ENCODE results near the gene PIGT. TPM values are rescaled to one million over a fixed set of nuclear protein-coding genes. Genes with fewer than 3 reads are reported as not detected.

The PIGT gene
- total RNA-seq, 1 donor from 2014 or later, result 55.5 TPM

GRCh38 chr20:45433976-45434375 lies 18.0 kb downstream of the PIGT start:
- H3K27me3 Mint-ChIP-seq (ENCODE audit: unreplicated experiment), result no peaks in the 10 kb centered on the region

DNA sequence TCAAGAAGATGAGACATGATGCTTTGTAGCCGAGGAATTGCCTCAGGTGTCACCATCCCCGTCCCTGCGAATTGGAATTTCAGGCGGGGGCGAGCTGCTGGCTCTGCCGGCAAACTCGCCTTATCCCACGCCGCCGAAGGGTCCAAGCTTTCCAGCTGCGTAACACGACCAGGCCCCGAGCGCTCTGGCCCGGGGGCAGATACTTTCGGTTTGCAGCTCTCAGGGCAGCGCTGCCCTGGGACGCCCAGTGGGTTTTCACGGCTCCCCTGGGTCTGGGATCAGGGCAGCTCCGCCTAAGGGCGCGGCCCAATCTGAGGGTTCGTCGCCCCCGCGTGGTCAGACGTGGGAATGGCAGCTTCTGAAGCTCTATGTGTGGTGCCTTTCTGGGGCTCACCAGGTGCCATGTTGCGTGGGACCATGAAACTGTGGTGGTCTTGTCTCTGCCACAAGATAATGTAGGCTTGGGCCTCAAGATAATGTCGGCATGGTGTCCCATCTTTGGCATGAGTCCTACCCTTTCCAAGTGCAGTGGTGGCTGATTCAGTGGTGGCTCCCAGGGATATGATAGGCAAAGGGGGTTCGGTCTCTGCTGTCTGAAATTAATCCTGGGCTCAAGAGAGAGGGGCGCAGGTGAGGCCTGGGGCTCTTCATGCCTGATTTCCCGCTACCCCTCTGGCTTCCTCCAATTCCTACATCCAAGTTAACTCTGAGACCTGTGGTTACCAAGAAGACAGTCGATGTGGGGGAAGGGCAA lies 21.0 kb downstream of the PIGT start:
- Mint-ChIP-seq H3K27ac (ENCODE audit: unreplicated experiment) (no peak overlapping the region), H3K9me3 (ENCODE audit: unreplicated experiment) (peaks cover 2% of the 10 kb centered on the region), H3K36me3 (ENCODE audit: unreplicated experiment) (no peaks in the 10 kb centered on the region), H3K27me3 (ENCODE audit: unreplicated experiment) (no peaks in the 10 kb centered on the region), H3K4me3 (ENCODE audit: unreplicated experiment) (peak overlapping the region; percentile 85), H3K4me1 (ENCODE audit: low read depth, unreplicated experiment) (no peaks in the 10 kb centered on the region)
- DNase-seq, result peak; percentile 88
- TF ChIP-seq, protein P1, sequence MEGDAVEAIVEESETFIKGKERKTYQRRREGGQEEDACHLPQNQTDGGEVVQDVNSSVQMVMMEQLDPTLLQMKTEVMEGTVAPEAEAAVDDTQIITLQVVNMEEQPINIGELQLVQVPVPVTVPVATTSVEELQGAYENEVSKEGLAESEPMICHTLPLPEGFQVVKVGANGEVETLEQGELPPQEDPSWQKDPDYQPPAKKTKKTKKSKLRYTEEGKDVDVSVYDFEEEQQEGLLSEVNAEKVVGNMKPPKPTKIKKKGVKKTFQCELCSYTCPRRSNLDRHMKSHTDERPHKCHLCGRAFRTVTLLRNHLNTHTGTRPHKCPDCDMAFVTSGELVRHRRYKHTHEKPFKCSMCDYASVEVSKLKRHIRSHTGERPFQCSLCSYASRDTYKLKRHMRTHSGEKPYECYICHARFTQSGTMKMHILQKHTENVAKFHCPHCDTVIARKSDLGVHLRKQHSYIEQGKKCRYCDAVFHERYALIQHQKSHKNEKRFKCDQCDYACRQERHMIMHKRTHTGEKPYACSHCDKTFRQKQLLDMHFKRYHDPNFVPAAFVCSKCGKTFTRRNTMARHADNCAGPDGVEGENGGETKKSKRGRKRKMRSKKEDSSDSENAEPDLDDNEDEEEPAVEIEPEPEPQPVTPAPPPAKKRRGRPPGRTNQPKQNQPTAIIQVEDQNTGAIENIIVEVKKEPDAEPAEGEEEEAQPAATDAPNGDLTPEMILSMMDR (IDR thresholded peaks at IDR 0.05; ENCODE audit: partially characterized antibody, unreplicated experiment), result peak; percentile 98

More at GRCh38 chr20:45433976-45434375, 18.0 kb downstream of the PIGT start:
- Mint-ChIP-seq H3K4me1 (ENCODE audit: low read depth, unreplicated experiment) (no peaks in the 10 kb centered on the region), H3K4me3 (ENCODE audit: unreplicated experiment) (no peak overlapping the region), H3K27ac (ENCODE audit: unreplicated experiment) (no peak overlapping the region), H3K36me3 (ENCODE audit: unreplicated experiment) (no peaks in the 10 kb centered on the region), H3K9me3 (ENCODE audit: unreplicated experiment) (peaks cover 2% of the 10 kb centered on the region)
- TF ChIP-seq, protein P1 (IDR thresholded peaks at IDR 0.05; ENCODE audit: partially characterized antibody, unreplicated experiment), result no peak
- DNase-seq, result no peak

- H3K9me3 Mint-ChIP-seq (ENCODE audit: unreplicated experiment), result no peaks in the 10 kb centered on the region
- TF ChIP-seq, protein P1 (IDR thresholded peaks at IDR 0.05; ENCODE audit: partially characterized antibody, unreplicated experiment), result no peak
- H3K27ac Mint-ChIP-seq (ENCODE audit: unreplicated experiment), result no peak overlapping the region
- H3K4me3 Mint-ChIP-seq (ENCODE audit: unreplicated experiment), result no peak overlapping the region
- DNase-seq, result no peak
- peaks cover 1% of the 10 kb centered on the region for H3K27me3 Mint-ChIP-seq (ENCODE audit: unreplicated experiment)
- no peaks in the 10 kb centered on the region for H3K36me3 Mint-ChIP-seq (ENCODE audit: unreplicated experiment)
- H3K4me1 Mint-ChIP-seq (ENCODE audit: low read depth, unreplicated experiment), result no peaks in the 10 kb centered on the region
Observed at GRCh38 chr20:45440424-45440823, 24.5 kb downstream of the PIGT start.

DNA sequence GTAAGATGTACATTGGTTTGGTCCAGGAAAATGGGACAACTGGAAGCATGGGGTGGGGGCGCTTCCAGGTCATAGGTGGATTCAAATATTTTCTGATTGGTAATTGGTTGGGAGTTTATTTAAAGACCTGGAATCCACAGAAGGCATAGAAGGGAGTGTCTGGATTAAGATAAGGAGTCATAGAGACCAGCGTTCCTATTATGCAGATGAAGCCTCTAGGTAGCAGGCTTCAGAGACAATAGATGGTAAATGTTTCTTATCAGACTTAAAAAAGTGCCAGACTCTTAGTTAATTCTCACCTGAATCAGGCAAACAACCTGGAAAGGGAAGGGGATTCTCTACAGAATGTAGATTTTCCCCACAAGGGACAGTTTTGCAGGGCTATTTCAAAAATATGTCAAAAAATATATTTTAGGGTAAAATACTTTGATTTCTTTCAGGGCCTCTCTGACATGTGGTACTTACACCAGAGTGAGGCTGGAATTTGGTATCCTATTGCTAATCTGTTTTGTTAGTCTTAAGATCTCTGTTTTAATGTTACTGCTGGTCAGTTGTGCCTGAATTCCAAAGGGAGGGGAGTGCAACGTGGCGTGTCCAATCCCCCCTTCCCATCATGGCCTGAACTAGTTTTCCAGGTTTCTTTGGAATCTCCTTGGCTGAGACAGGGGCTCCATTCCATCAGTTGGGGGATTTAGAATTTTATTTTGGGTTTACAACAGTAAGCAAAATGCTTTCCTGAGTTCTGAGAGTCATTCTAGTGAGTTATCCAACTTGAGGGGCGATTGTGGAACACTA lies 25.1 kb downstream of the PIGT start:
- Mint-ChIP-seq H3K4me3 (ENCODE audit: unreplicated experiment) (no peak overlapping the region), H3K36me3 (ENCODE audit: unreplicated experiment) (no peaks in the 10 kb centered on the region), H3K27ac (ENCODE audit: unreplicated experiment) (no peak overlapping the region), H3K4me1 (ENCODE audit: low read depth, unreplicated experiment) (no peaks in the 10 kb centered on the region), H3K27me3 (ENCODE audit: unreplicated experiment) (peaks cover 1% of the 10 kb centered on the region), H3K9me3 (ENCODE audit: unreplicated experiment) (no peaks in the 10 kb centered on the region)
- no peak for DNase-seq
- TF ChIP-seq, protein P1 (IDR thresholded peaks at IDR 0.05; ENCODE audit: partially characterized antibody, unreplicated experiment), result no peak

GRCh38 chr20:45441746-45442145 lies 25.8 kb downstream of the PIGT start:
- TF ChIP-seq, protein P1 (IDR thresholded peaks at IDR 0.05; ENCODE audit: partially characterized antibody, unreplicated experiment), result no peak
- DNase-seq, result no peak
- Mint-ChIP-seq H3K27ac (ENCODE audit: unreplicated experiment) (no peak overlapping the region), H3K4me1 (ENCODE audit: low read depth, unreplicated experiment) (no peaks in the 10 kb centered on the region), H3K4me3 (ENCODE audit: unreplicated experiment) (no peak overlapping the region), H3K9me3 (ENCODE audit: unreplicated experiment) (no peaks in the 10 kb centered on the region), H3K36me3 (ENCODE audit: unreplicated experiment) (no peaks in the 10 kb centered on the region), H3K27me3 (ENCODE audit: unreplicated experiment) (peaks cover 1% of the 10 kb centered on the region)
